CD4-positive, alpha-beta T cell treated with Interleukin-2 at 100 ng/mL for 4 hours (primary cell): Measurements from ENCODE around the gene FERMT1.

Experiments used
- DNase-seq: peaks from one replicate; pipeline ENCODE4 v3.0.0-alpha.2; 2020; ENCODE audit warnings: low spot score

The FERMT1 gene, protein sequence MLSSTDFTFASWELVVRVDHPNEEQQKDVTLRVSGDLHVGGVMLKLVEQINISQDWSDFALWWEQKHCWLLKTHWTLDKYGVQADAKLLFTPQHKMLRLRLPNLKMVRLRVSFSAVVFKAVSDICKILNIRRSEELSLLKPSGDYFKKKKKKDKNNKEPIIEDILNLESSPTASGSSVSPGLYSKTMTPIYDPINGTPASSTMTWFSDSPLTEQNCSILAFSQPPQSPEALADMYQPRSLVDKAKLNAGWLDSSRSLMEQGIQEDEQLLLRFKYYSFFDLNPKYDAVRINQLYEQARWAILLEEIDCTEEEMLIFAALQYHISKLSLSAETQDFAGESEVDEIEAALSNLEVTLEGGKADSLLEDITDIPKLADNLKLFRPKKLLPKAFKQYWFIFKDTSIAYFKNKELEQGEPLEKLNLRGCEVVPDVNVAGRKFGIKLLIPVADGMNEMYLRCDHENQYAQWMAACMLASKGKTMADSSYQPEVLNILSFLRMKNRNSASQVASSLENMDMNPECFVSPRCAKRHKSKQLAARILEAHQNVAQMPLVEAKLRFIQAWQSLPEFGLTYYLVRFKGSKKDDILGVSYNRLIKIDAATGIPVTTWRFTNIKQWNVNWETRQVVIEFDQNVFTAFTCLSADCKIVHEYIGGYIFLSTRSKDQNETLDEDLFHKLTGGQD

DNA sequence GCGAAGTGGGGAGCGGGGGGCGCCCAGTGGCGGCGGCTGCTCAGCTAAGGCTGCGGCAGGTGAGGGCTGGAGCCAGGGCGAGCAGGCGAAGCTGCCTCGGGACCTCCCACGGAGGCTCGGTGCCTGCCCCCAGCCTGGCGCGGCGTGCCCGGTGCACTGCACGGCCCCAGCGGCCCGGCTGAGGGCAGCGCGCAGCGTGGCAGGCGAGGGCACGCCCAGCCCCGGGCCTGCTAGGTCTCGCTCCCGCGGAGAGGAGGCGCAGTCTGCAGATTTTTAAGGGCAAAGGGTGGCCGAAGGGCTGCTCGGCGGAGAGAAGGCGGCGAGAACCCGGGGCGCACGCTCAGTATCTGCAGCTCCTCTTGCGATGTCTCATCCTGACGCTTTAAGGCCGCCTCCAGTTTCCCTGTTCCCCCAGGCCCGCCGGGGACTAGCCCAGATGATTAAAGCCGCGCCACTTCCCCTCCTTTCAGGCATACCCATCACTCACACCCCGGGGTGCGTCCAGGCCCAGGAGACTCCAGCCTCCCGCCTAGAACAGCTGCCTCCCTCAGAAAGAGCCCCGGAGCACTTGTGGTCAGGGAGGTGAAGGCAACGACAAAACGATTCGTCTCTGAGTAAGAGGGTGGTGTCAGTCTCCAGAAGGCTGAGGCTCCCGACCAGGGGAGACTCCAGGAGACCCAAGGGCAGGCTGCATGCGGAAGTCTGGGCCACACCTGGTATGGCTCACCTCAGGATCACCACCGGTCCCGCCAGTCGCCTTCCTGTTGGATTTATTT, at the start of gene FERMT1:
FERMT1 (minus strand) TSS at position 158 of the 776 bp plus-strand sequence. CDS start 3,476 bp downstream, outside the sequence.
- DNase-seq = no peak

DNA sequence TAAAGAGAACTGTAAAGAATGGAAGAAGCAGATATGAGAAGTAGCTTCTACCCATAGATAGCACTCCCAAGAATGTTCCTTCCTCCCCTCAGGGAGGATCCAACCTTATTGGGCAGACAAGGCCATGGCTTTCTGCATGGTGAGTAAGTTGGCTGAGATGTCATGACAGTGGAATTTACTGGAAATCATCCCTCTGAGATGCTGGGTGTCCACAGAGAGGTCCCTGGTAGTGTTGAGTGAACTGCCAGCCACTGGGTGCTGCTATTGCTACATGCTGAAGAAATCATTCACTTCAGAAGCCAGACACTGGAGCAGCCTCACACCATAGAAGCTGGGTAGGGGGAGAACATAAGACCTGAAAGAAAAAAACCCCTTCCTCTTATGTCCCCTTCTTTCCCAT, 46.4 kb upstream of the FERMT1 start:
- no peak for DNase-seq

DNA sequence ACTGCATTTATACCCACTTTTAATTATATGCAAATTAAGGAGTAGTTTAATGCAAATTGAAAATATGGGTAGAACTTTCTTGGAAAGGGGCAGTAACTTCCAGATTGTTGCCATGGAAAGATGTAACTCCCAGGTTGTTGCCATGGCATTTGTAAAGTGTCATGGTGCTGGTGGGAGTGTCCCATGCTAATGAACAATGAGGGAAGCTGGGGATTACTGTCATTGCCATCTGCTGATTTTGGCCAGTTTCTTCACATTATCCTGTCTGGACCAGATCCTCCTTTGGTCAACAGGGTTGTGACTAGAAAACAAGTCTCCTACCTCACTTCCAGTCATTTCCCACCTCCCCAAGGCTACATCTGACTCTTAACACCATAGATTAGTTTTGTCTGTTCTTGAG, 45.4 kb upstream of the FERMT1 start:
- no peak for DNase-seq

DNA sequence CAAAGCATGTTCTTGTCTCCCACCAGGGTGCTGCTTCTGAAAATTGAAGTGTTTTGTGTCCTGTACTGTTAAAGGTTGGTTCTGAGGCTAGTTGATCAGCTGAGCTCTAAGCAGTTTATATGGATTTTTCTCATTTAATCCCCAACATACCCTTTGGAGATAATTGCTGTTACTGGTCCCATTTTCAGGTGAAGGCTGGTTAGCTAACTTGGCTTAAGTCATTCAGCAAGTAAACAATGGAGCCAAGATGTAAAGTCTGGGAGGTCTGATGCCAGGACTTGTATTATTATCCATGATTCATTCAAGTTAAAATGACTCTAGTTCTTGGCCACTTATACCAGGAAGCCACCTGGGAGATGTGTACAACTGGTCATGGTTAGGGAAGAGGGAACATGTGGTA, 42.5 kb upstream of the FERMT1 start:
- no peak for DNase-seq

DNA sequence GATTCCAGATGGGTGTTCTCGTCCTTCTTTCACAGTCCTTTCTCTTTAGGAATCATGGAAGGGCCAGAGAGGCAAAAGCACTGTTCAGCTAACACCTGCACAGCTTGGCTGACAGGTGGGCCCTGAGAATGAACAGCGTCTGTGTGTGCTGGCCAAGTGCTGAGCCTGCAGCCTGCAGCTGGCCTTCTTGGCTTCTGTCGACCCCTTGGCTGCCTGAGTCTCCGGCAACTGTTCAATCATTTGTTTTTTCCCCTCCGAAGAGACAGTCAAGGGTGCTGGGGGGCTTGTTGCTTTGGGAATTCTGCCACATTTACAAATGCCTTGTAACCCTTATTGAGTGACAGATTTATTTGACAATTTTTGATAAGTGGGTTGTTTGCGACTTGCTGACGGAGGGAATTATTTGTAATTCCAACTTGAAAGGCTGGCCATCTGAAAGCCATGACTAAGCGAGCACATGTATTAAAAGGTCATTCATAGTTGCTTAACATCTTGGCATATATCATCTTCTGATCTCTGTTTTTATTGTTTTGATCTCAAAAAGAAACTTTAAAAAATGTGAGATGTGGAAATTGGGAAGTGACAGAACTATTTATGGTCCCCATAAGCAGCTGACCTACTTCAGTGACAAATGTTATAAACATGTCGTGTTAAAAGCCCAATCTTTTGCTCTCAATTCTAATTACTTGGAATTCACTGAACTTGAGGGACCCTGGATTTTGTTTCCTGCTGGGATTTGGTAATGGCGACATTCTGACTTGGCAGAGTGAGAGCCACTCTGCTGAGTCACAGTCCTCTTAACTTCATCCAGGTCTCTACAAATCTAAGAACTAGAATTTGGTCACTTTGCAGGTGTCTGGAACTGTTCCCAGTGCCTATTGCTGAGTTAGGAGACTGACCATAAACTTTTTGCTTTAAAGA, 41.9 kb upstream of the FERMT1 start:
- no peak for DNase-seq

DNA sequence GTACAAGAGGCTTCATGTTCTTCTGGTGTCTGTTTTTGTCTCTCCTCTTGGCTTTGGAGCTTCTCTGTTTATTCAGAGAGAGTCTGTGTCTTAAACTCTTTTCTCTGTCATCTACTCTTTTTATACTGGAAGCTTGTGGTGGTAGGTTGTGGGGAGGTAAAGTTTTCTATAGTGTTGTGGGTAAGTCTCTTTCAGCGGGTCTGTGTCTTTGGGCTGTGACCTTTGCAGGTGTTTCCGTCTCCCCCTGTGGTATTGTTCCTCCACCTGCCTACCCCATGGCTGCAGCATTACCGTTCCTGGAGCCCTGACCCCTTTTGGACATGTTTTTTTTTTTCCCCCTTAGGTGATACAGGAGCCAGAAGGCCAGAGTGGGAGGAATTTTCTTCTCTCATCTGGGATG, 37.9 kb upstream of the FERMT1 start:
- no peak for DNase-seq

DNA sequence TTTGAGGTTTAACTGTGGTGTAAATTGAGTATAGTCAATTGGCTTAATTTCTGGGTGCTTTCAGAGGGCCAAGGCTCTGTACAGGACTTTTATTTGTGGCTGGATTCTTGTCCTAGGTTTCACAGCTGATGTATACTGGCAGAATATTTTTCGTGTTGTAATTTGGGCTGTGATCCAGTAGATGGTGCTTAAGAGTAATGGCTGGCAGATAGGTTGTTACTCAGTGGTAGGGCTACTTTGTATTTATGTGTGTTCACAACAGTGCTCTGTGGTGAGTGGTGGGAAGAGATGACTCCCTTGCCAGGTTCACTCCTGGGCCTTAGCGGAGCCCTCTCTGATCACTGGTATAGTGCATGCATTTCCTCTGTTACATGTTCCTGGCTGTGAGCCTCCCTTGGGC, 34.5 kb upstream of the FERMT1 start:
- DNase-seq = no peak

DNA sequence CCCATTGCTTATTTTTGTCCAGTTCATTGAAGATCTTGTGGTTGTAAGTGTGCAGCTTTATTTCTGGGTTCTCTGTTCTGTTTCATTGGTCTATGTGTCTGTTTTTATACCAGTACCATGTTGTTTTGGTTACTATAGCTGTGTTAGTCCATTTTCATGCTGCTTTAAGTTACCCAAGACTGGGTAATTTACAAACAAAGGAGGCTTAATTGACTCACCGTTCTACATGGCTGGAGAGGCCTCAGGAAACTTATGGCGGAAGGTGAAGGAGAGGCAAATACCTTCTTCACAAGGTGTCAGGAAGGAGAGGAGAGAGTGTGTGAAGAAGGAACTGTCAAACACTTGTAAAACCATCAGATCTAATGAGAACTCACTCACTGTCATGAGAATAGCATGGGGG, 29.9 kb upstream of the FERMT1 start:
- no peak for DNase-seq

DNA sequence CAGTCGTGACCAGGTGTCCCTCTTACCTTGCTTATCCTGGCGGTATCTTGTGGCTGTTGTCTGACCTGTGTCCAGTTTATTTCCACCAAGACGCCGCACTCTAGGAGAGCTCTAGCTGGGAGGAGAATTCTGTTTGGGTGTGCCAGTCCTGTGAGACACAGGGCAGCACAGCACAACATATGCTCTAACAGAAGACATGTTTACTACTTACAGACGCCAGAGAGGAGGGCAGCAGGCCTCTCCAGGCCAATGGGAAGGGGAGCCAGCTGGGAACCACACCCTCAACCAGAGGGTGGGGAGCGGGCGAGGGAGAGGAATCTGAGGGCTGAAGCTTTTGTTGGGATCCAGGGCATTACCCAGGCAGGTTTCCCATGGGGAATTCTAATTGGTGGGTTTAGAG, 25.2 kb upstream of the FERMT1 start:
- DNase-seq = no peak

DNA sequence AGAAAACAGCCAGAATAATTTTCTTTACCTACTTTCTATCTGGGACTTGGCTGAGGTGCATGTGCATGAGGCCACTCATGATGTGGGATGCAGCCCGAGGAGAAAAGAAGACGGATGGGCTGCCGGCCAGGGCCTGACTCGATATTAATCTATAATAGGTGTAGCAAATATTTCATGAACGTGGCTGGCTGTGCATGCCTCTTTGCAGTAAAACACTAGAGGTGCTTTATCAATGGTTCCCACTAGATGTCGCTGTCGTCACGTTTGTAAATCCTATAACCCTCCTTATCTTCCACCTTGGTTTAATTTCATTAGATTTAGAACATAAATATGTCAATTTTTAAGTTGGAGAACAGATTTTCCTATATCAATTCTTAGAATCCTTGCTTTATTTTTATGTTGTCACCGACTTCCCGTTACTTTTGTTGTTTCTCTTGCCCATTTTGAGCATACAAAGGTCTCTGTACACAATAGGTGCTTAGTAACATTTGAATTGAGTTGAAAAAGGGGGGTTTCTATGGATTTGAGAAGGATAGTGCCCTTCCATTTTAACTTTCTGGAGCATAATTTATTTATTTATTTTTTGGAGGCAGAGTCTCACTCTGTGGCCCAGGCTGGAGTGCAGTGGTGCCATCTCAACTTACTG, 19.6 kb upstream of the FERMT1 start:
- DNase-seq = peak; percentile 55

DNA sequence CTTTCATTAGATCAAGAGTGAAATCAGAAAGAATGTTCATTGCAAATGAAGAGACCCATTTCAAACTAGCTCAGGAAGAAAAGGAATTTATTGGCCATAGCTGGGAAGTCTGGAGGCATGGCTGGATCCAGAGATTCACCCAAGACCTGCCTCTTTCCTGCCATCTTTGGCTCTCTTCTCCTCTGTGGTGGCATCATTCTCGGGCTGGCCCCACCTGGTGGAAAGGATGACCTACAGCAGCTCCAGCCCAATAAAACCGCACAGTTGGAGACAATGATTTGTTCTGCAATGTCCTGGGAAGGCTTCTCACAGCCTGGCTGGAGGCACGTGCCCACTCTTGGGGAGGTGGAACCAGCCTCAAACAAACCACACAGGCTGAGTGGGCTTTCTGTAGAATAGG, 18.1 kb upstream of the FERMT1 start:
- no peak for DNase-seq

DNA sequence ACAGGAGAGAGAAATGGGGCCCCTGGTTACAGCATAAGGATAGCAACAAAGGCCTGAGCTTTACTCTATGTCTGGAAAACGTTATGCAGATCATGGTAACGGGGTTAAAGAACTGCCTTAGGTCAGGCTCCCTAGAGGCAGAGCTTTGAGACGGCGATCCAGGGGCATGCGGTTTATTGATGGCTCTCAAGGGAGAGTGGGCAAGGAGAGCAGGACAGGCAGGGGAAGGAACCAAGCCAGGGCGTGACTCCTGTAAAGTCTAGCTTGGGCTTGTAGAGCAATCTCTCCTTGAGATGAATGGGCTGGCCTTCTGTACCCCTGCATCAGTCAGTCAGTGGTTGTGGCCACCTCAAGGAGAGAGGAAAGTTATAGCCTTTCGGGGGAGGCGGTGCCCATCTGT, 12.5 kb upstream of the FERMT1 start:
- no peak for DNase-seq

DNA sequence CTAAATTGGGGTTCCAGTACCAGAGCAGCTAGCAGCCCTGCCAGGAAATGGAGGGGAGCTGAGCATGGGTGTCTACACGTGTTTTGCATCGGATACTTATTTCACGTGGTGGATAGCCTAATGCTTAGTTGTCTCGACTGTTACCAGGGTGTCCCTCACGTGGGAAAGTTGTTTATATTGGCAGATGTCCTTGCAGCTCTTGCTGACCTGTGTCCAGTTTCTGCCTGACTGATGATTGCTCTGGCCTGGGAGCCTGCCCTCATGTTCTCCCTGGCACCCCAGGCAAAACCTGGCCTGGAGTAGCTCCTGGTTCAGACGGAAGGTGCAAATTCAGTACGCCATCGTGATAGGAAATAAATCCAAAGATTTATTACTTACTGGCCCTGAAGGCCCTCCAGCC, 11.8 kb upstream of the FERMT1 start:
- no peak for DNase-seq

DNA sequence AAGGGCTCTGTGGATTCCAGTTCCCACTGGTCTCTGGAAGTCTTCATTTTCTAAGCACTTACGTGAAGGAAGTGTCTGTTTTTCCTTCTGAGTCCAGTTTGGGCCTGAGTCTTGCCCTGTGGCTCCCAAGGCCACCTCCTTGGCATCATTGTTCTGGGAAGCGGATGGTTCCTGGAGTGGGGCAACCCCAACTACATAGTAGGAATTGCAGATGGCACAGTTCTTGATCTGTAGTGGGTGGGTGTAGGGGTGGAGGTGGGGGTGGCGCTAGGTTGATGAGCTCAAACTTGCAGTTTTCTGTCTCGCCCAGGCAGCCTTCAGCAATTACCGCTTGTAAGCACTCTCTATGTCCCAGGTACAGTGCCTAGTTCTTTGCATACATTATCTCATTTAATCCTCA, 7.2 kb upstream of the FERMT1 start:
- DNase-seq = no peak

DNA sequence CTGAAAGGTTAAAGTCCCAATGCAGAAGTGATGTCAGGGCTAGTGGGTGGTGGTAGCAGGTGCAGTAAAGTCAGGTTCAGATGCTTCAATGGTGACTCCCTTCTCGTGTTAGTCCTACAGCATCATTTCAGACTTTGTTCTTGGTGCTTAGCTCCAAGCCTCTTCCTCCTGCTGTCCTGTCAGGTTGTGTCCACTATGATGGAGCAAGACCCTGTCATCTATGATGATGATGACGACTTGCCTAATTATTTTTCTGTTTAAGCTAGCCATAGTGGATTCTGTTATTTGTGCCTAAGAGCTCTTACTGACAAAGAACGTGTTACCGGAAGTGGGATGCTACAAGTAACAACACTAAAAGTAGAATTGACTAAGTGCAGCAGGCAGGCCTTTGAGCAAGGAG, 5.0 kb upstream of the FERMT1 start:
- DNase-seq = no peak

DNA sequence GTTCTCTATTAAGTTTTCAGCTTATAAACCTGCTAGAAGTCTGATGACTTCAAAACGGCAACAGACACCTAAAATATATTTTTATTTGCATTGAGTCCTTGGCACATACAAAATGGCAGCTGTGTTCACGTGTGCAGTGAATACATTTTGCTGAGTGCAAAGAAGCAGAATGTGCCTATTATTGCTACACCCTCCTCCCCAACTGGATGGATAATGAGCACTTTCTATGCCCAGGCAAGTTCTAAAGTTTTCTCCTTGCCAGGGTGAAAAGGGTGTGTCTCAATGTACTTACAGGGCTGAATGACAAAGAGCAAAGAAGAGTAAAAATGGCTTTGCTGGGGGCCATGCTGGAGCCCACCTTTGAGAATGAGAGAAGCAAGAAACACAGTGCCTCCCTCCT, 4.0 kb upstream of the FERMT1 start:
- no peak for DNase-seq

DNA sequence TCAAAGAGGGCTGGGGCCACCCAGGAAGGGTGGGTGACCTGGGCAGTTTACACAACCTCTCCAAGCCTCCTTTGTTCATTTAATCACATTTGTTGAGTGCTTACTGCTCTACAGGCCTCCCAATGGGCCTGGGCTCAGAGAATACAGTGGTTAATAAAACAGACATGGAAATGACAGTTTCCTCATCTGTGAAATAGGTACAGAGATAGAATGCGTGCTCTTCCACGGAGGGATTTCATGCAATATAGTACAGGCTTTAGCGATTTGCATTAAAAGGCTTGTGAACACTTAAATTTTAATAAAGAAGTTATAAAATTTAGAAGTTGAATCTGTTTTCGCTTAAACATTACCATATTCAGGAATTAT, 802 bp upstream of the FERMT1 start:
- no peak for DNase-seq

DNA sequence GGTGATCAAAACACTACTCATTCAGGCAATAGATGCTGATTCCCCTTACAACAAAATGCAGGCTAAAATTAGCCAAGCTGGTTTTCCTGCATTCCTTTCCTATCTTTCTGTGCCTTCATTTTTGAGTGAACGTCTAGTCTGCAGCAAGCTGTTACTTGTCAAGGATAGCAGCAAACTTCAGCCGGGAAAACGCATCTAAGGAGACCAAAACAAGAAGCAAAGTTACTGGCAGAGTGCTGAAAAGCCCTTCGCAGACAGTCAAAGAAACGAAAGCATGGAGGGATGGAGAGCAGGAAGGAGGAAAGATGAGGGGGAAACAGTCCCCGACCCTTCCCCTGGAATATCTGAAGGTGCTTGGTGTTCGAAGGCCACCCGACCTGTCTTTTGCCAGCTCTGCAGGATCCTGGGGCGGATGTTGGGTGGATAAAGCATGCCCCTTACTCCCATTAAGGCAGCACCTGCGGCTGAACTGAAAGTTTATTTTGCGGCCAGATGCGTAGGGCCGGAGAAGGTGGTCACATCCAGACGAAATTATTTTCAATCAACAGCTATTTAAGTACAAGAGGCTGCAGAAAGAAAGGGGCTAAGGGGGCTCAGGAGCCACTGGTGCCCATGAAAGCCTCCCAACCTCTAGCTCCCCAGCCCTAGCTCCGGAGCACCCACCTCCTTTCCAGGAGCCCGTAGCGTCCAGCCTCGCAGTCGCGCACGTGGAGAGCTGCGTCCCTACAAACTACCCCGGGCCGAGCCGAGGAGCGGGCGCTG, 538 bp downstream of the FERMT1 start:
- DNase-seq = no peak

DNA sequence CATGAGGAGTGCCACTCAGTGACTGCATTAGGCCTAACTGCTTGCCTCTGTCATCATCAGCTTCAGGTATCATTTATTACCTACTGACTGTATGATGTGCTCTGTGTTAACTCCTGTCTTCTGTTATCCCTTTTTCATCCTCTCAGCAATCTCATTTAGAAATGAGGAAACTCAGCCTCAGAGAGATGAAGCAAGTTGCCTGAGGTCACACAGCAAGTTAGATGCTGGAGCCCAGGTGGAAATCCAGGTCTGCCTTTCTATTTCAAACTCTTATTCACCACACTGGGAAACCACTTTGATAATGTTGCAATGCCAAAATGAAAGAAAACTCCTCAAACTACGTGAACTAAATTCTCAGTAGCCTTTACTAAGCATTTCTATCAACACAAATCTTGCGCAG, 1.3 kb downstream of the FERMT1 start:
- no peak for DNase-seq

DNA sequence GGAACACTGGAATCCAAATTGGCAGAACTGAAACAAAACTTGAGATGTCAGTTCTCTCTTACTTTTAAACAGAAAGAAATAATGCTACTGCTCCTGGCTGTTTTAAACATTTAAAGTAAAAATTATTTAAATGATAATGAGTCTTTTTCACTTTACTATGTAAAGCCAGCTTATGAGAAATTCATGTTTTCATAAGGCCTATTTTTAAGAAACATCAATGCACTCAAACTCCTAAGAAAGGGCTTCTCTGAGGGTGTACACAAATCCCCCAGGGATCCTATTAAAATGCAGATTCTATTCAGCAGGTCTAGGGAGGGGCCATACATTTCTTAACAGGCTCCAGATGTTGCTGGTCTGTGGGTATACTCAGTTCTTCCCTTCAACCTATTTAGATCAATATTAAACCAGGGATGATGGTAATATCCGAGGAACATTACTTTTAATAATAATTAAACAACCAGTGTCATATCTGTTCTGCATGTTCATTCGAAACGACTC, 2.3 kb downstream of the FERMT1 start:
- DNase-seq = no peak

DNA sequence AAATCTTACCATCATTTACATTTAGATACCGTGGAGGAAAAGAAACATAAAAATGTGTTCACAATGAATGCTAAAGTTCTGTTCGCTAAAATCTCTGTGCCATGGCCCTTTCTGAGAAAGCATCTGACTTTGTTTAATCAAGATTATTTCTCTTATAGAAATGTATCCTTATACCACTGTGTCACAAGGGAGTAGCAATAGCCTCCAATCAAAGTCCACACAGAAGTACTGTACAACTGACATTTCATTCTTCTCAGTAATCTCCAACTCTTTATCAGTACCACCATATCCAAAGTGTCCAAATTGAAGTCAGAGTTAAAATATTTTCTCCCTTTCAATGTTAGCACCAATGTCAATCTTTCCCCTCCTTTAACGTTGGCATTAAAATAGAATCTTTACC, 6.1 kb downstream of the FERMT1 start:
- no peak for DNase-seq
